GM06990 (cell line): ENCODE measurements around the gene CDK6.
A peak's percentile ranks its signal among the peaks of the same experiment; 100 is the strongest.

Experiments used
- DNase-seq: peaks from one replicate; pipeline ENCODE4 v3.0.0-alpha.2; 2011; ENCODE audit not compliant: insufficient read length; ENCODE audit errors: extremely low read depth
- H3K27me3 ChIP-seq: replicated peaks from 2 replicates; pipeline ENCODE4 v1.6.0; 2011; ENCODE audit warnings: low read length; ENCODE audit not compliant: control insufficient read depth, insufficient read depth
- H3K36me3 ChIP-seq: 2 replicates; pipeline ENCODE4 v1.5.1; 2011; ENCODE audit warnings: low read length; ENCODE audit not compliant: control insufficient read depth, insufficient read depth
- H3K4me3 ChIP-seq: replicated peaks from 2 replicates; pipeline ENCODE4 v1.5.1; 2011; ENCODE audit warnings: low read depth, mild to moderate bottlenecking, control low read depth, low read length
- CTCF ChIP-seq: IDR thresholded peaks from 2 replicates; pipeline ENCODE4 v1.5.1; 2011; ENCODE audit warnings: low read length, control low read depth, mild to moderate bottlenecking, inconsistent platforms; ENCODE audit not compliant: insufficient read depth, poor library complexity, severe bottlenecking

Gene CDK6

GRCh38 chr7:92643821-92644220, 192.6 kb downstream of the CDK6 start:
- no peak overlapping the region for H3K4me3 ChIP-seq
- DNase-seq = no peak
- H3K36me3 ChIP-seq = peaks cover 1% of the 10 kb centered on the region; the same call in 1 of the 2 replicates
- H3K27me3 ChIP-seq = no peaks in the 10 kb centered on the region
- TF ChIP-seq CTCF = no peak

DNA sequence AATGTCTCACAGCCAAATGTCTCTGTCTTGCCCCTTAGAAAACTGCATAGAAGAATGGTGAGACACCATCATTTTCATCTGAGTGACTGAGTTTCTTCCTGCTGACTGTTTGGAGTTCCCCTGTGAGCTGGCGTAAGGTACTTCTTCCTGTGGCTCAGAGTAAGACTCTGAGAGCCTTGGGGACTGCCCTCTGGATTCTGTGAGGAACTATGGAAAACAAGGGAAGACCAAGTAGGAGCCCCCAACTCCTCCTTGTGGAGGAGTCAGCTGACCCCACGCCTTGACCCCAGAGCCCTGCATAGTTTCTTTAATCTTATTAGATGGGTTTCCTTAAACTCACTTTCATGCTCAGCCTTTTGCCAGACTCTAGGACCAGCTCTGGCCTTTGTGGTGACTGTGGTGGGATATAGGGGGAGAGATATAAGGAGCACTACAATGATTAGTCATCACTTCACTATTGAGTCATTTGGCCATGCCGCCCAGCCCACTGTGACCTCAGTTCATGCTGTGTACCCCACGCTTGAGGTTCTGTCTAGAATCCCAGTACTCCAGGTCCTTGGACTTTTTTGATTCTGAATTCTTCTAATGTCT, 194.4 kb downstream of the CDK6 start:
- peaks cover 1% of the 10 kb centered on the region; the same call in 1 of the 2 replicates for H3K36me3 ChIP-seq
- DNase-seq = peak; percentile 75
- no peak for TF ChIP-seq CTCF
- no peaks in the 10 kb centered on the region for H3K27me3 ChIP-seq
- peak overlapping the region; percentile 18; the same call in 1 of the 2 replicates for H3K4me3 ChIP-seq

DNA sequence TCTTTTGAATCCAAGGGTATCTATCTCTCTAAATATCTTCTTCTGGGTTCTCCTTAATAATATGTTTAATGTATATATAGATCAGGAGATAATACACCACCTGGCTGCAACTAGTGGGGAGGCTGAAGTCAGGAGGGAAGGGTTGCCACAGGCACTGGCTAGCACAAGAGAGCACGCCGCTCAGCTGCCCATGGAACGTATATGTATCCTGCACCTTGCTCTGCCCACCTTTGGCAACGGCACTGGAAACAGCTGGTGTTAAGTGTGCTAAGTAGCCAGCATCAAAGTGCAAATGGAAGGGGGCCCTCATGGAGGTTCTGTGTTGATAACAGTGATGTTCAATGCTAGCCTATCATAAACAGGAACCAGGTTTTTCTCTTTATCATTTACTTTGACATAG, 196.4 kb downstream of the CDK6 start:
- H3K36me3 ChIP-seq = peaks cover 1% of the 10 kb centered on the region; the same call in 1 of the 2 replicates

DNA sequence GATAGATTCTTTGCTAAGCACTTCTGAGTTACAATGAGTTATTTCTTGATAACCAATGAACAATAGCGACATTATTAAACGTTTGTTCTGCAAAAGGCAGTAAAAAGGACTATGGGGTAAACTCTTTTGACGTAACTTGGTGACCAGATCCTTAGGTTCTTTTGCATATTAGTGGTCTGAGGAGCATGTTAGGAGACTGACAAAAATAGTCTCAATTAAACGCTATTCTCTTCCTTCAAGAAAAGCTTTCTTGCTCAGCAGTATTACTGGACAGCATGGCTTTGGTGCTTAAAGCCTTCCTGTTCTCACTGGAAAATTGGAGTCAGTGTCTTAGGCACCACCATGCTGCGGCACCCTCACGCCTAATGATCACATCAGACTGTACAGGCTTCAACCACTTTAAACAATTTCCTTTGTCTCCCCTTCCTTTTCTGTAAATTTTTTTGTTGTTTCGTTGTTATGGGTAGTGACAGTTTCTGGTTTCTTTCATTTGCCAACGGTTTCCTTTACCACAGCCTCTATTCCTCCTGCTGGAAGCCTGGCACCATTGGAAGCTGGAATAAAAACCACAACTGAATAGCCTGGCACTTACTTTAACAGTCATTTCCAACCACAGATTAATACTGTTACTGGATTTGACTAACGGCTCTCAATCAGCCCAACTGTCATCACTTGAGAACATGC, 197.0 kb downstream of the CDK6 start:
- DNase-seq = no peak
- no peak for TF ChIP-seq CTCF
- Histone ChIP-seq H3K27me3 (no peaks in the 10 kb centered on the region), H3K36me3 (peaks cover 1% of the 10 kb centered on the region; the same call in 1 of the 2 replicates), H3K4me3 (no peak overlapping the region)

More for the DNA sequence above, 196.4 kb downstream of the CDK6 start:
- no peaks in the 10 kb centered on the region for H3K27me3 ChIP-seq
- no peak overlapping the region for H3K4me3 ChIP-seq
- no peak for TF ChIP-seq CTCF
- DNase-seq = no peak

DNA sequence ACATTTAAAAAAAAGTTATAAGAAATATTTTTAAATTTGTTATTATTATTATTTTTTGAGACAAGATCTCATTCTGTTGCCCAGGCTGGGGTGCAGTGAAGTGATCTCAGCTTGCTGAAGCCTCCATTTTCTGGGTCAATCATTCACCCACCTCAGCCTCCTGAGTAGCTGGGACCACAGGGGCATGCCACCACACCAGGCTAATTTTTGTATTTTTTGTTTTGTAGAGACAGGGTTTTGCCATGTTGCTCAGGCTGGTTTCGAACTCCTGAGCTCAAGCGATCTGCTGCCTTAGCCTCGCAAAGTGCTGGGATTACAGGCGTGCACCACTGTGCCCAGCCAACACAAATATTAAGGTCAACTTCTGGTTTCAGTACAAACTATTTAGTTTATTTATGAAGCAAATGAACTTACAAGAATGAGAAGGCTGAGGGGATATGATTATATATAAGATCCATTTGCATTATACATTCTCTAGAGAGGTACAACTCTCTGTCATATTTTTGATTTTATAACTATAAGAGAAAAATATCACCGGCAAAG, 200.3 kb downstream of the CDK6 start:
- no peak for DNase-seq
- no peaks in the 10 kb centered on the region for H3K36me3 ChIP-seq
- TF ChIP-seq CTCF = no peak
- no peak overlapping the region for H3K4me3 ChIP-seq
- no peaks in the 10 kb centered on the region for H3K27me3 ChIP-seq
